IMR-90 (cell line): ENCODE data around the gene NTM. TPM values are rescaled to one million over a fixed set of nuclear protein-coding genes. Genes with fewer than 3 reads are reported as not detected.

Source experiments
- ATAC-seq: fragments of 200-7000 bp; cut with Tn5 transposase; 2 replicates; pipeline ENCODE4 v1.9.1; 2020; ENCODE audit warnings: low read depth, mild to moderate bottlenecking, moderate library complexity
- BruUV-seq: library from RNA; stranded (reverse); fragments of 400-500 nt; replicated peaks from 2 replicates; lab custom pipeline; 2021; lab: Mats Ljungman, UMichigan
- CTCF ChIA-PET: fragments of 300-600 bp; formaldehyde crosslinking; extraction: SDS; loops from one replicate; lab custom pipeline; 2021; ENCODE audit warnings: antibody characterized with exemption; lab: Yijun Ruan, JAX
- POLR2A ChIA-PET: fragments of 300-600 bp; sonication (Branson Sonifier 250); formaldehyde crosslinking; loops from one replicate; lab custom pipeline; 2022; ENCODE audit warnings: antibody characterized with exemption; ENCODE audit not compliant: unreplicated experiment; lab: Charles Lee
- DNase-seq: peaks from one replicate; pipeline ENCODE4 v3.0.0; 2013
- H2AFZ ChIP-seq: replicated peaks from 2 replicates; pipeline ENCODE3; 2013; ENCODE audit warnings: low read length, mild to moderate bottlenecking; ENCODE audit not compliant: poor library complexity
- H2AK5ac ChIP-seq: 2 replicates; pipeline ENCODE4 v1.6.1; 2013; ENCODE audit warnings: low read depth, low read length, inconsistent platforms
- H2AK9ac ChIP-seq: replicated peaks from 2 replicates; pipeline ENCODE3; 2013; ENCODE audit warnings: mild to moderate bottlenecking, low read depth, low read length, moderate library complexity; ENCODE audit not compliant: poor library complexity
- H2BK120ac ChIP-seq: 2 replicates; pipeline ENCODE4 v1.6.1; 2013; ENCODE audit warnings: low read depth, low read length, inconsistent platforms
- H2BK15ac ChIP-seq: 3 replicates; pipeline ENCODE4 v1.6.1; 2013; ENCODE audit warnings: low read depth, low read length, inconsistent platforms
- H2BK20ac ChIP-seq: 2 replicates; pipeline ENCODE4 v1.6.1; 2013; ENCODE audit warnings: low read depth, mild to moderate bottlenecking, inconsistent platforms, low read length, moderate library complexity
- H2BK5ac ChIP-seq: 2 replicates; pipeline ENCODE4 v1.6.1; 2013; ENCODE audit warnings: mild to moderate bottlenecking, low read depth, low read length, inconsistent platforms; ENCODE audit not compliant: poor library complexity, severe bottlenecking
- H3K14ac ChIP-seq: replicated peaks from 2 replicates; pipeline ENCODE4 v1.6.1; 2013; ENCODE audit warnings: low read depth, low read length, inconsistent platforms
- H3K18ac ChIP-seq: 2 replicates; pipeline ENCODE4 v1.6.1; 2013; ENCODE audit warnings: low read depth, low read length, control low read depth
- H3K23ac ChIP-seq: 2 replicates; pipeline ENCODE4 v1.6.1; 2013; ENCODE audit warnings: low read depth, low read length, inconsistent platforms
- H3K27ac ChIP-seq: 2 replicates; pipeline ENCODE4 v1.5.1; 2013; ENCODE audit warnings: mild to moderate bottlenecking, control low read depth, low read length; ENCODE audit not compliant: insufficient read depth
- H3K27me3 ChIP-seq: 2 replicates; pipeline ENCODE4 v1.6.1; 2013; ENCODE audit warnings: low read length; ENCODE audit not compliant: control insufficient read depth, insufficient read depth
- H3K36me3 ChIP-seq: 2 replicates; pipeline ENCODE4 v1.6.1; 2013; ENCODE audit warnings: low read length, mixed read lengths; ENCODE audit not compliant: control insufficient read depth, insufficient read depth
- H3K4ac ChIP-seq: 2 replicates; pipeline ENCODE4 v1.6.1; 2013; ENCODE audit warnings: low read depth, low read length, inconsistent platforms
- H3K4me1 ChIP-seq: 2 replicates; pipeline ENCODE4 v1.6.1; 2013; ENCODE audit warnings: low read length, mixed read lengths; ENCODE audit not compliant: control insufficient read depth, insufficient read depth
- H3K4me2 ChIP-seq: 2 replicates; pipeline ENCODE4 v1.6.1; 2013; ENCODE audit warnings: low read depth, mild to moderate bottlenecking, control low read depth, low read length, moderate library complexity
- H3K4me3 ChIP-seq: 2 replicates; pipeline ENCODE4 v1.5.1; 2013; ENCODE audit warnings: low read depth, mild to moderate bottlenecking, control low read depth, low read length, moderate library complexity; ENCODE audit not compliant: insufficient read depth
- H3K56ac ChIP-seq: 2 replicates; pipeline ENCODE4 v1.6.1; 2013; ENCODE audit warnings: low read length, inconsistent platforms; ENCODE audit not compliant: insufficient read depth; ENCODE audit errors: extremely low read depth
- H3K79me1 ChIP-seq, 2 experiments: 2 replicates each; pipeline ENCODE4 v1.6.1; 2013; ENCODE audit warnings: low read length in 2 of 2, inconsistent platforms in 1 of 2, low read depth in 1 of 2
- H3K9ac ChIP-seq: 2 replicates; pipeline ENCODE4 v1.6.1; 2013; ENCODE audit warnings: low read depth, low read length, control low read depth
- H3K9me1 ChIP-seq: 2 replicates; pipeline ENCODE4 v1.6.1; 2013; ENCODE audit warnings: low read length, inconsistent platforms; ENCODE audit not compliant: insufficient read depth
- H3K9me3 ChIP-seq: 2 replicates; pipeline ENCODE4 v1.6.1; 2013; ENCODE audit warnings: low read length; ENCODE audit not compliant: control insufficient read depth, insufficient read depth
- H4K20me1 ChIP-seq: 2 replicates; pipeline ENCODE4 v1.6.1; 2013; ENCODE audit warnings: low read length, inconsistent platforms; ENCODE audit not compliant: insufficient read depth
- H4K5ac ChIP-seq: 2 replicates; pipeline ENCODE4 v1.6.1; 2013; ENCODE audit warnings: mild to moderate bottlenecking, low read depth, low read length, control low read depth
- H4K8ac ChIP-seq, 2 experiments: 2 replicates each; pipeline ENCODE4 v1.6.1; 2013; ENCODE audit warnings: low read depth in 2 of 2, low read length in 2 of 2, control low read depth in 1 of 2, inconsistent platforms in 1 of 2
- H4K91ac ChIP-seq: 2 replicates; pipeline ENCODE4 v1.6.1; 2013; ENCODE audit warnings: low read depth, low read length, inconsistent platforms; ENCODE audit not compliant: insufficient read depth
- CHD1 ChIP-seq: IDR thresholded peaks from 2 replicates; pipeline ENCODE4 v1.6.1; 2012; ENCODE audit warnings: low read depth, low read length, improper control_type of control experiment
- FOS ChIP-seq: fragments of 150-350 bp; IDR thresholded peaks from 2 replicates; pipeline ENCODE4 v1.6.1; 2016; ENCODE audit warnings: low read depth, low read length
- MAFK ChIP-seq: IDR thresholded peaks from 2 replicates; pipeline ENCODE4 v1.6.1; 2012; ENCODE audit warnings: low read depth, low read length, improper control_type of control experiment
- RCOR1 ChIP-seq: IDR thresholded peaks from 2 replicates; pipeline ENCODE4 v1.6.1; 2012; ENCODE audit warnings: mild to moderate bottlenecking, low read length, improper control_type of control experiment; ENCODE audit not compliant: insufficient replicate concordance
- WGBS, 2 experiments: methylation state at CpG; one replicate each; pipeline versions ENCODE4 v1.1.5 to v1.1.7; 2013; ENCODE audit warnings: missing lambda C conversion rate in 2 of 2; ENCODE audit not compliant: insufficient read length in 1 of 2; ENCODE audit errors: extremely low coverage in 2 of 2; 5-methylcytosine and 5-hydroxymethylcytosine counted together
- dilution Hi-C: fragments of 300-500 bp; cut with HindIII; formaldehyde crosslinking; loops from one replicate; pipeline ENCODE4 v1.14.3; 2018; ENCODE audit warnings: low sequenced_read_pairs; ENCODE audit not compliant: unreplicated experiment
- in situ Hi-C: fragments of 300-500 bp; cut with MboI; formaldehyde crosslinking; loops from 3 replicates; pipeline ENCODE4 v1.14.3; 2019; ENCODE audit warnings: low sequenced_read_pairs, inconsistent platforms, mixed read lengths
- intact Hi-C: fragments of 100-400 bp; cut with micrococcal nuclease; formaldehyde crosslinking; loops from 2 replicates; pipeline ENCODE4 v1.10.0; 2022
- polyA plus RNA-seq, 3 experiments: library from polyadenylated mRNA; depleted of rRNA; stranded (reverse); fragments of >200 nt; gene quantifications; 2 replicates each; pipeline ENCODE4 v1.2.3, GENCODE V29; 2012; ENCODE audit warnings: low replicate concordance in 1 of 3
- total RNA-seq: library from RNA; depleted of rRNA; stranded (reverse); fragments of >200 nt; gene quantifications from 2 replicates; pipeline ENCODE4 v1.2.3, GENCODE V29; 2012
- TF ChIP-seq, protein P1 (sequence below): fragments of 150-350 bp; IDR thresholded peaks from 2 replicates; pipeline ENCODE4 v1.6.1; 2017; ENCODE audit warnings: mild to moderate bottlenecking, antibody characterized with exemption, low read length, low read depth

NTM gene
- total and polyA plus RNA-seq, 2 of the 4 experiments (the other 2 are of a cell fraction), result 19.5 to 25.5 TPM

- Histone ChIP-seq H3K27ac (no peak overlapping the region; the same call in 1 of the 2 replicates), H4K8ac (peak overlapping the region; percentile 56 to 66; a peak in 3 of 4 replicates), H3K27me3 (no peaks in the 10 kb centered on the region), H3K14ac (peak overlapping the region; percentile 71), H3K79me1 (peaks cover 36 to 65% of the 10 kb centered on the region in 2 experiments), H2BK120ac (peak overlapping the region; percentile 27; the same call in 1 of the 2 replicates), H3K23ac (peak overlapping the region; percentile 83; the same call in 1 of the 2 replicates), H4K91ac (peak overlapping the region; percentile 1; the same call in 1 of the 2 replicates), H3K4me3 (peak overlapping the region; percentile 72), H3K18ac (peak overlapping the region; percentile 42; the same call in 1 of the 2 replicates), H3K4me2 (peak overlapping the region; percentile 77), H2BK15ac (peak overlapping the region; percentile 71; the same call in 1 of the 3 replicates), H3K56ac (peak overlapping the region; percentile 79), H2AK5ac (peak overlapping the region; percentile 66; the same call in 1 of the 2 replicates), H2BK20ac (no peak overlapping the region; the same call in 1 of the 2 replicates), H3K4me1 (peaks cover 5% of the 10 kb centered on the region), H2AFZ (peak overlapping the region; percentile 43), H2AK9ac (no peak overlapping the region), H2BK5ac (no peak overlapping the region), H3K36me3 (no peaks in the 10 kb centered on the region), H3K4ac (peak overlapping the region; percentile 66; the same call in 1 of the 2 replicates), H4K20me1 (no peaks in the 10 kb centered on the region), H3K9me3 (no peaks in the 10 kb centered on the region), H3K9me1 (peaks cover 10% of the 10 kb centered on the region), H4K5ac (no peak overlapping the region), H3K9ac (peak overlapping the region; percentile 45; the same call in 1 of the 2 replicates)
- TF ChIP-seq MAFK (no peak), CHD1 (no peak), RCOR1 (no peak), FOS (no peak)
- TF ChIP-seq, protein P1, sequence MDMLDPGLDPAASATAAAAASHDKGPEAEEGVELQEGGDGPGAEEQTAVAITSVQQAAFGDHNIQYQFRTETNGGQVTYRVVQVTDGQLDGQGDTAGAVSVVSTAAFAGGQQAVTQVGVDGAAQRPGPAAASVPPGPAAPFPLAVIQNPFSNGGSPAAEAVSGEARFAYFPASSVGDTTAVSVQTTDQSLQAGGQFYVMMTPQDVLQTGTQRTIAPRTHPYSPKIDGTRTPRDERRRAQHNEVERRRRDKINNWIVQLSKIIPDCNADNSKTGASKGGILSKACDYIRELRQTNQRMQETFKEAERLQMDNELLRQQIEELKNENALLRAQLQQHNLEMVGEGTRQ, result no peak
- WGBS, 2 experiments, result 0% methylated on average over 1 of the region's 21 CpGs; no CpG with 5 or more reads in 1 of the 2 experiments
- DNase-seq (no peak), ATAC-seq (no peak)
- CTCF ChIA-PET, result interaction anchor here (1.4 to 2.9 kb wide), 5 partner anchors 10 to 217 kb away, joined by 3 to 14 read pairs (median 5); no protein-coding TSS in a partner anchor
- dilution Hi-C loops (no loop called here), in situ Hi-C loops (no loop called here), intact Hi-C loops (loop anchor here (2.0 to 5.0 kb wide), 3 partner anchors 21 to 202 kb away; no protein-coding TSS in a partner anchor)
- BruUV-seq, result no TSS peak
- POLR2A ChIA-PET, result no interaction called here
Measured at GRCh38 chr11:131910178-131910522, 539.7 kb downstream of the NTM start.
